IPS-15b (cell line): ENCODE results near the gene PGM2L1.
"Not testable (repeated sequence)": the region's sequence is repeated elsewhere in the genome, so short reads cannot be mapped to it uniquely, and the experiment has no call there.

Experiments
- H3K27me3 ChIP-seq: one replicate; pipeline ENCODE4 v1.6.1; 2013; ENCODE audit warnings: low read length; ENCODE audit not compliant: control insufficient read depth, insufficient read depth
- H3K36me3 ChIP-seq: one replicate; pipeline ENCODE4 v1.6.1; 2013; ENCODE audit warnings: low read length; ENCODE audit not compliant: control insufficient read depth, insufficient read depth
- H3K4me1 ChIP-seq: one replicate; pipeline ENCODE4 v1.6.1; 2013; ENCODE audit warnings: mild to moderate bottlenecking, low read length; ENCODE audit not compliant: control insufficient read depth, insufficient read depth
- H3K4me3 ChIP-seq: one replicate; pipeline ENCODE4 v1.5.1; 2013; ENCODE audit warnings: low read depth, low read length
- H3K9ac ChIP-seq: one replicate; pipeline ENCODE4 v1.6.1; 2013; ENCODE audit warnings: low read depth, mild to moderate bottlenecking, low read length
- H3K9me3 ChIP-seq: one replicate; pipeline ENCODE4 v1.6.1; 2013; ENCODE audit warnings: mild to moderate bottlenecking, low read length; ENCODE audit not compliant: control insufficient read depth, insufficient read depth

PGM2L1 gene

DNA sequence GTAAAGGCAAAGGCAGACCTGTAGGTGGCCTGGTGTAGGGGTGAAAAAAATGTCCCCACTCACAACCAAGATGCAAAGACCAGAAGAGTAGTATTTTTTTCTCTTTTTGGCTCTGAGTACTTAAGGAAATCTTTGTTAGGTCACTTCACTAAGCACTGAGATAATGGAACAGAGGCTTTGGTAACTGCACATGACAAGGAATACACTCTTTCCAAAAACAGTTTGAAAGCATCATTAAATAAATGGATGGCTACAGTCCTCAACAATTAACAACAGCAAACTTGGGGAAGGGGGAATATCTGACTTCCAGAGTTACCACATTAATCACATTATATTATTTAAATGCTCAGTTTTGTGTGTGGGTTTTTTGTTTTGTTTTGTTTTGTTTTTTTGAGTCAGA is 26.9 kb upstream of the PGM2L1 start:
- Histone ChIP-seq H3K27me3 (no peaks in the 10 kb centered on the region), H3K9ac (no peak overlapping the region), H3K4me1 (no peaks in the 10 kb centered on the region), H3K9me3 (no peaks in the 10 kb centered on the region), H3K36me3 (no peaks in the 10 kb centered on the region), H3K4me3 (no peak overlapping the region)

DNA sequence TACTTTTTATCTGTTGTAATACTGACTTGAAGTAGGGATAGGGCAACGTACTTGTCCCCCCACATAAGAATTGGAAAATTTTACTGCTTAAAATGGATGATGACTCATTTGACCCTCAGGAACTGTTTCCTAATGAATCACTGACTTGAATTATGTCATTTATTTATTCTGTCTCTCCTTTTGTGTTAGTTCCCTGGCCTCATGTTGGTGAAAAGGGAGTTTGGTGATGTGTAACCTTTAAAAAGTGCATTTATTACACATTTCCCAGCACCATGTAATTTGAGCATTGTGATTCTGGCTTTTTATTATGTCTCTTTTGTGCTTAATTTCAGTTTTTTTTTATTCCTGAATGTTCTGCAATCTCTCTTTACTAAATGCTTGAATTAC is 20.3 kb upstream of the PGM2L1 start:
- H3K36me3 ChIP-seq: no peaks in the 10 kb centered on the region
- H3K9me3 ChIP-seq: no peaks in the 10 kb centered on the region
- H3K4me1 ChIP-seq: no peaks in the 10 kb centered on the region
- H3K4me3 ChIP-seq: no peak overlapping the region
- no peak overlapping the region for H3K9ac ChIP-seq
- H3K27me3 ChIP-seq: no peaks in the 10 kb centered on the region

DNA sequence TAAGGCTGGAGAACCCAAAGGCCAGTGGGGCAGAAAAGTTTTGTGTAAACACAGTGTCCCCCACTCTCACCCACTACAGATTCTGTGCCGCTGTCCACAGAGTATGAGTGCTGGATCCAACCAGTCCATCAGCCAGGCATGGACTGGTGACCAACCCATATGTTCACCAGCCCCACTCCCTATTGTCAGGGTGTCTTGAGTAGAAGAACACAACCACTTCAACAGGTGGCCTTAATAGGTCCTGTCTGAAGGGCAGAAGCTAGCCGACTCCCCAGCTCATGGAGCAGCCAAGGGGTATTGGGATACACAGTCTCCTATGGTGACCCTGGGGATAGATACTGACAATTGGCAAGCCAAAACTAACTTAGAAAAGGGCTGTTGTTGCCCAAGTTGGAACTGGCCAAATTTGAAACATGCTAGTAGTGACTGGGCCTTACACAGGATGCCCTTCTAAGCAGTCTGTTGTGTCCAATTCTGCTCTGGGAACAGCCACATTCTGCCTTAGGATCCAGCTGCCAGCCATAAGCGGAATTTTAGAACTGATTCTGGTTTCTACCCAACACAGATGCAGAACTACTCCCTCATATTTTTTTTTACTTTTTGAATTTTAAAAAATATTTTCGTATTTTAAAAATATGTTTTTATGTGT is 19.8 kb upstream of the PGM2L1 start:
- no peak overlapping the region for H3K4me3 ChIP-seq
- H3K4me1 ChIP-seq: no peaks in the 10 kb centered on the region
- H3K9ac ChIP-seq: no peak overlapping the region
- H3K36me3 ChIP-seq: no peaks in the 10 kb centered on the region
- H3K27me3 ChIP-seq: no peaks in the 10 kb centered on the region
- no peaks in the 10 kb centered on the region for H3K9me3 ChIP-seq

DNA sequence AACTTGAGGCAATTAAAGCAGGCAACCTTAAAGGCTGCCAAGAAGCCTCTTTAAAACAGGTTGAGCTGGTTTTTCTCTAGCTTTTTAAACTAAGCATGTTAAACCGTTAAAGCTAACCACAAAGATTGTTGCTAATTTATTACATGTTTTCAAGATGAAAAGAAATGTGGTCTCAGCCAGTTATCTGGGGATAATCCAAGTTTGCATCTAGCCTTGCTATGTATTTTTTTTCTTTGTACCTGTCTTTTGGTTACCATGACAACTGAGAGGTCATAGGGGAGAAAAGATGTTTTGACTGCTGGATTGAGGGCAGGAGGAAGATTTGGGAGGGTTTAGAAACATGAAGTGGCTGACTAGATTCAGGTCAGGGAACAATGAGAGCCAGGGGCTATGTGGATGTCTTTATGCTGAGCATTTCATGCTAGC is 19.2 kb upstream of the PGM2L1 start:
- no peak overlapping the region for H3K9ac ChIP-seq
- H3K27me3 ChIP-seq: no peaks in the 10 kb centered on the region
- no peaks in the 10 kb centered on the region for H3K36me3 ChIP-seq
- H3K9me3 ChIP-seq: no peaks in the 10 kb centered on the region
- H3K4me1 ChIP-seq: no peaks in the 10 kb centered on the region
- H3K4me3 ChIP-seq: no peak overlapping the region

DNA sequence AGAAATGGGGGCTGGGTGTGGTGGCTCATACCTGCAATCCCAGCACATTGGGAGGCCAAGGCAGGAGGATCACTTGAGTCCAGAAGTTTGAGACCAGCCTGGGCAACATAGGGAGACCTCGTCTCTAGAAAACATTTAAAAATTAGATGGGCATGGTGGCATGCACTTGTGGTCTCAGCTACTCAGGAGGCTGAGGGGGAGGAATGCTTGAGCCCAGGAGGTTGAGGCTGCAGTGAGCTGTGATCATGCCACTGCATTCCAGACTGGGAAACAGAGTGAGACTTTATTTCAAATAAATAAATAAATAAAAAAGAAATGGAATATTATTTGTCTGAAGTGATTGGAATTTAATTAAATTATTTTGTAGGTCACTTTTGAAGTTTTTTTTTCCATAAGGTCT is 18.7 kb upstream of the PGM2L1 start:
- not testable (repeated sequence) for H3K27me3 ChIP-seq, H3K9ac ChIP-seq, H3K9me3 ChIP-seq, H3K4me1 ChIP-seq, H3K4me3 ChIP-seq, H3K36me3 ChIP-seq

DNA sequence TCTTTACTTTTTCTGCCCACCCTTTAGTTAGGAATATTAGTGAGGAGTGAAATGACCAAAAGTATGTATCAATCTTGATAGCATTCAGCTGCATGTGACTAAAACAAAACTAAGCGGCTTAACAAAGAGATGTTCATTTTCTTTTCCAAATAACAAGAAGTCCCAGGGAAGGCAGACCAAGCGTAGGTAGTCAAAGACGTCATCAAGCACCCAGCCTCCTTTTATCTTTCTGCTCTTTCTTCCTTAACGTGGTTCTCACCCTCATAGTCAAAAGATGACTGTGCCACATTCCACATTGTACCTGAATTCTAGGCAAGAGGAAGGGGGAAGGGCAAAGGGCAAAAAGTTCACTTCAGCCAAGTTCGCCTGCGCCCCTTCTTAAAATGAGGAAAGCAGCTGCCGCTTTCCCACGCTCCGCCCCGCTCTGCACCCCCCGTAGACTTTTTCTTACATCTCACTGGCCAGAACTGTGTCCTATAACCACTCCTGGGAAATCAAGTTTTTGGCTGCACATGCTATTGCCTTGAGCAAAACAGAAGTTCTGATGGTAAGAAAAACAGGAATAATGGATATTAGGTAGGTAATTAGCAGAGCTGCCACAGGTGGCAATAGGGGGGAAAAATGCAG is 14.6 kb upstream of the PGM2L1 start:
- Histone ChIP-seq H3K9ac (no peak overlapping the region), H3K4me3 (no peak overlapping the region), H3K36me3 (no peaks in the 10 kb centered on the region), H3K27me3 (no peaks in the 10 kb centered on the region), H3K9me3 (no peaks in the 10 kb centered on the region), H3K4me1 (no peaks in the 10 kb centered on the region)

DNA sequence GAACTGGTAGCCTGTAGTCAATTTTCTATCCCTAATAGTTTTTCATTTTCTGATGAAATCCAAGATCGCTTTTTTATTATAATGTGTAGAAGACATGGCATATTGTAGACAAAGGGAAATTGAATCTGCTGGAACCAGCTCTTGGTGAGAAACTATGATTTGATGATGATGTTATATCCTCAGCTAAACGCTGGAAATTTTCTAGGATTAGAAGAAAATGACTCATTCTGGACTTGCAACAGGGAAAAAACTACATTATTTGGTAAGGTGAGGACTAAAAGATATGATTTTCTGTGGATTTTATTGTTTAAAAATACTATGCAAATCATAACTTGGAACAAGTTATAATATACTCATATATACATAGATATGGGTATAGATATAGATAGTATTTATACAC is 14.1 kb upstream of the PGM2L1 start:
- Histone ChIP-seq H3K9me3 (no peaks in the 10 kb centered on the region), H3K9ac (no peak overlapping the region)

DNA sequence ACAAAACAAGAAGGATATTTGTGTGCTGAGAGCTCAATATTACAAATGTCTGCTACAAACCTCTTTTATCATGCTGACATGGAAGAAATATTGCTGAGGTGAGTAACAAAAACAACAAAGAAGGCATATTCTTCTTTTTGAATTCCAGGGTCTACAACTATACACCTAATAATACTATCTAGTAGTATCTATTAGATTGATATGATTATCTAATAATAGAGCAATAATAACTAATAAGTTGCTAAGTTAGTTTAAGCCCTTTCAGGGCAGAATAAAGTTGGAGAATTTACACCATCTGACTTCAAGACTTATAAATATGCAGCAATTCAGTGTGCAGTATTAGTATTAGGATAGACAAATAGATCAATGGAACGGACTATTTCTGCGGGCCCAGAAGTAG is 11.4 kb upstream of the PGM2L1 start:
- Histone ChIP-seq H3K9me3 (no peaks in the 10 kb centered on the region), H3K27me3 (no peaks in the 10 kb centered on the region), H3K4me1 (no peaks in the 10 kb centered on the region), H3K36me3 (no peaks in the 10 kb centered on the region), H3K4me3 (no peak overlapping the region), H3K9ac (no peak overlapping the region)

More for the DNA sequence above, 14.1 kb upstream of the PGM2L1 start:
- Histone ChIP-seq H3K4me1 (no peaks in the 10 kb centered on the region), H3K36me3 (no peaks in the 10 kb centered on the region), H3K27me3 (no peaks in the 10 kb centered on the region), H3K4me3 (no peak overlapping the region)

DNA sequence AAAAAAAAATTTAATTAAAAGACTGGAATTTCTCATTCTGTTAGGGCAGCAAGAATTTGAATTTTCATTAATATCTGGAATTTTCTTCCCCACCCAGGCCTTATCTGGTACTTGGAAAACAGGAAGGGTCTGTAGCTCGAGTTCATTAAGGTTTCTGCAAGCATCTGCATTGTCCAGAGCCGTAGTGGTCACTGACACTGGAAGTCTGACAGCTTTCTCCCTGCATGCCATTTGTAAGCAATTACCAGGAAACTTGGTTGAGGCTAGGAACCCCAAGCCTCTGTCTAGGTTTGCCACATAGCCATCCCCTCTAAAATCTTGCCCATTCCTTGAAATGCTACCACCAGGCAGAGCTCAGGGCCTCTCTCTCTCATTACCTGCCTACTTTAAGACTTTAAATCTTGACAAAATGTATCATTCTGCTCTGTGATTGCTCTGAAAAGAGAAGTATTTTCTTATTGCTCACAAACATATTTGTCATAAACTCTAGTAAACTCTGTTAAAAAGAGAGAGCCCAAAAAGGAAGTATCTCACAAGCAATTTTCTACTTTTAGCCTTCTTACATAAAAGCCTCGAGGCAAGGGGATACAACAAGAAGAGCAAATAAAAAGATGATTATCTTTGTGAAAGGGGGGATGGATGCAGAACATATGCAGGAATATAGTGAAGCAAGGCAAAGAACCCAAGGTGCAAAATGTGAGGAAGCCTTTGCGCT is 5.5 kb upstream of the PGM2L1 start:
- Histone ChIP-seq H3K27me3 (no peaks in the 10 kb centered on the region), H3K9ac (no peak overlapping the region), H3K4me3 (no peak overlapping the region), H3K36me3 (no peaks in the 10 kb centered on the region), H3K9me3 (no peaks in the 10 kb centered on the region), H3K4me1 (no peaks in the 10 kb centered on the region)

DNA sequence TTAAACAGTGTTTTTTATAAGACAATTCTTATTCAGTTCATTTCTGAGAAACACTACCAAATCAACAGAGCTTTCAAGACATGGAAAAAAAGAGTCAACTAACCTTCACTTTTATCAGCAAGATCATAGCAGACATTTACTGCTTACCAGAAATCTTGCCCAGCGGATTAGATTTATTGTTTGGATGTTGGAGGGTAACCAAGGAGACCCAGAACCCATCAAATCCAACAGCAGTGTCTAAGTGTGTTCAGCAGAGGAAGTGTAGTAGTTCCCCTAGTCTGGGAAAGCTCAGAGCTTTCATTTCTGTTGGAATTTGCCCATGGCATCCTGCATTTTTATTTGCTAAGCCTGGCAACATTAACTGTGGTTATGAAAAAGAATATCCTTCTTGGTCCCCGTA is 2.4 kb upstream of the PGM2L1 start:
- H3K36me3 ChIP-seq: no peaks in the 10 kb centered on the region
- H3K4me3 ChIP-seq: no peak overlapping the region
- no peaks in the 10 kb centered on the region for H3K4me1 ChIP-seq
- H3K9ac ChIP-seq: no peak overlapping the region
- no peaks in the 10 kb centered on the region for H3K27me3 ChIP-seq
- no peaks in the 10 kb centered on the region for H3K9me3 ChIP-seq

DNA sequence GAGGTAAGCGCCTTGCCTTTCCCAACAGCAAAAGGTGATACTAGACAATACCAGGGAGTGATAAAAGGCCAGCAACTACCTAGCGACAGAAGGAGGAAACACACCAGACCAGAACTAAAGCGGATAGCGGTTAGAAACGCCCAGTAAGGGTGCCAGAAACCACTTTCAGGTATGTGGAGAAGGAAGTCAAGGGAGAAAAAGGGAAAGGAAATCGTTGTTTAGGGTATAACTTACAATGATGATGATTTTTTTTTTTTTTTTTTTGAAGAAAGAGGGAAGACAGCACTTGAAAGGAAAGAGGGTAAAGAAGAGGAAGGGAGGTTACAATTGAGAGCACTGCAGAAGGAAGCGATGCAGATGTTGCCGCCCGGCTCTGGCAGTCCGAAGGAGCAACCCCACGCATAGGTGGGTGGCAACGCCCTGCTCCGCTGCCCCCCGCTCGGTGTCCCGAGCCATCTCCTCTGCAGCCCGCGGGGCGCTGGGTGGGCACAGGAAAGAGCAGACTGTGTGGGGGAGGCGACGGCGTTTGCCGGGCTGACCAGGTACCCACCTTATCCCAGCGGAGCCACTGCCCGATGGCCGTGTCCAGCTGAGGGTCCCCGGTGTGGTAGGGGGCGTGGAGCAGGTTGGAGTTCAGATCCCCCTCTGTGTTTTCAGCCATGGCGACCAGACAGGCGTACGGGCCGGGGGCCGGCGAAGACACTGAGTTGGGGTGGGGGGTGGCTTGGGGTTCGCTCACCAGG is 561 bp downstream of the PGM2L1 start:
- no peaks in the 10 kb centered on the region for H3K27me3 ChIP-seq
- peak overlapping the region; percentile 74 for H3K9ac ChIP-seq
- no peaks in the 10 kb centered on the region for H3K9me3 ChIP-seq
- peak overlapping the region; percentile 86 for H3K4me3 ChIP-seq
- no peaks in the 10 kb centered on the region for H3K36me3 ChIP-seq
- H3K4me1 ChIP-seq: no peaks in the 10 kb centered on the region
